ENCODE results near the gene MUSK.
"Not testable (repeated sequence)": the region's sequence is repeated elsewhere in the genome, so short reads cannot be mapped to it uniquely, and the experiment has no call there.

MUSK gene

GRCh38 chr9:110812886-110813285 is 144.3 kb downstream of the MUSK start:
- DNase-seq (ENCODE audit: low read depth), result no peak
- TF ChIP-seq CTCF (IDR thresholded peaks at IDR 0.05; ENCODE audit: insufficient read depth, low read depth, low read length, missing control alignments), result no peak
- H3K4me3 ChIP-seq (ENCODE audit: low read depth, low read length), result no peak overlapping the region

- no peak for TF ChIP-seq CTCF (IDR thresholded peaks at IDR 0.05; ENCODE audit: insufficient read depth, low read depth, low read length, missing control alignments)
Measured at GRCh38 chr9:110814159-110814558, 145.6 kb downstream of the MUSK start.

GRCh38 chr9:110815361-110815760 is 146.8 kb downstream of the MUSK start:
- no peak overlapping the region for H3K4me3 ChIP-seq (ENCODE audit: low read depth, low read length)

More at GRCh38 chr9:110814159-110814558, 145.6 kb downstream of the MUSK start:
- DNase-seq (ENCODE audit: low read depth), result no peak
- H3K4me3 ChIP-seq (ENCODE audit: low read depth, low read length), result no peak overlapping the region

GRCh38 chr9:110820381-110820780 is 151.8 kb downstream of the MUSK start:
- H3K4me3 ChIP-seq (ENCODE audit: low read depth, low read length), result no peak overlapping the region
- TF ChIP-seq CTCF (IDR thresholded peaks at IDR 0.05; ENCODE audit: insufficient read depth, low read depth, low read length, missing control alignments), result no peak
- DNase-seq (ENCODE audit: low read depth), result no peak

More at GRCh38 chr9:110815361-110815760, 146.8 kb downstream of the MUSK start:
- DNase-seq (ENCODE audit: low read depth), result no peak
- no peak for TF ChIP-seq CTCF (IDR thresholded peaks at IDR 0.05; ENCODE audit: insufficient read depth, low read depth, low read length, missing control alignments)

GRCh38 chr9:110821064-110821463 is 152.5 kb downstream of the MUSK start:
- no peak overlapping the region for H3K4me3 ChIP-seq (ENCODE audit: low read depth, low read length)
- DNase-seq (ENCODE audit: low read depth), result peak; percentile 65
- TF ChIP-seq CTCF (IDR thresholded peaks at IDR 0.05; ENCODE audit: insufficient read depth, low read depth, low read length, missing control alignments), result no peak

- not testable (repeated sequence) for DNase-seq (ENCODE audit: low read depth); H3K4me3 ChIP-seq (ENCODE audit: low read depth, low read length)
Measured at GRCh38 chr9:110825129-110825528, 156.5 kb downstream of the MUSK start.

GRCh38 chr9:110825950-110826349 is 157.4 kb downstream of the MUSK start:
- no peak for DNase-seq (ENCODE audit: low read depth)
- H3K4me3 ChIP-seq (ENCODE audit: low read depth, low read length), result no peak overlapping the region
- TF ChIP-seq CTCF (IDR thresholded peaks at IDR 0.05; ENCODE audit: insufficient read depth, low read depth, low read length, missing control alignments), result no peak

- not testable (repeated sequence) for H3K4me3 ChIP-seq (ENCODE audit: low read depth, low read length); DNase-seq (ENCODE audit: low read depth)
Measured at GRCh38 chr9:110826400-110826799, 157.8 kb downstream of the MUSK start.

All from GM12865 (cell line).